Liver (tissue), 3 donors: ENCODE results near the gene MAPK1IP1L.
"Not testable (repeated sequence)": the region's sequence is repeated elsewhere in the genome, so short reads cannot be mapped to it uniquely, and the experiment has no call there.

Experiments
- FOXA1 ChIP-seq: IDR thresholded peaks from 2 replicates; pipeline ENCODE4 v1.6.1; 2016; ENCODE audit warnings: antibody characterized with exemption
- GABPA ChIP-seq, 2 donors: IDR thresholded peaks in 1 of 2; conservative IDR thresholded peaks in 1 of 2; 2 replicates each; pipeline ENCODE4 v1.6.1; 2016; ENCODE audit warnings: antibody characterized with exemption in 2 of 2, mild to moderate bottlenecking in 1 of 2, moderate library complexity in 1 of 2
- JUND ChIP-seq, 2 donors: IDR thresholded peaks; 2 replicates each; pipeline ENCODE4 v1.6.1; 2016; ENCODE audit warnings: antibody characterized with exemption in 2 of 2
- MAX ChIP-seq: IDR thresholded peaks from 2 replicates; pipeline ENCODE4 v1.6.1; 2016; ENCODE audit warnings: antibody characterized with exemption
- RXRA ChIP-seq, 2 donors: IDR thresholded peaks; 2 replicates each; pipeline ENCODE4 v1.6.1; 2017 to 2018; ENCODE audit warnings: antibody characterized with exemption in 2 of 2, mild to moderate bottlenecking in 1 of 2
- SP1 ChIP-seq: IDR thresholded peaks from 2 replicates; pipeline ENCODE4 v1.6.1; 2018; ENCODE audit warnings: antibody characterized with exemption, mild to moderate bottlenecking
- TAF1 ChIP-seq: conservative IDR thresholded peaks from 2 replicates; pipeline ENCODE4 v1.6.1; 2016; ENCODE audit warnings: antibody characterized with exemption, mild to moderate bottlenecking
- YY1 ChIP-seq: IDR thresholded peaks from 2 replicates; pipeline ENCODE4 v1.6.1; 2016; ENCODE audit warnings: antibody characterized with exemption, mild to moderate bottlenecking
- TF ChIP-seq, protein P1 (sequence below): fragments of 150-350 bp; IDR thresholded peaks from 2 replicates; pipeline ENCODE4 v1.5.1; 2017; ENCODE audit warnings: improper control_type of control experiment, low read depth, low read length; ENCODE audit not compliant: missing input control
- TF ChIP-seq, protein P2 (sequence below): IDR thresholded peaks from 2 replicates; pipeline ENCODE4 v1.6.1; 2016; ENCODE audit warnings: antibody characterized with exemption, mild to moderate bottlenecking
- donor health status: healthy.
- donor health status: healthy.

- TF ChIP-seq, protein P1, sequence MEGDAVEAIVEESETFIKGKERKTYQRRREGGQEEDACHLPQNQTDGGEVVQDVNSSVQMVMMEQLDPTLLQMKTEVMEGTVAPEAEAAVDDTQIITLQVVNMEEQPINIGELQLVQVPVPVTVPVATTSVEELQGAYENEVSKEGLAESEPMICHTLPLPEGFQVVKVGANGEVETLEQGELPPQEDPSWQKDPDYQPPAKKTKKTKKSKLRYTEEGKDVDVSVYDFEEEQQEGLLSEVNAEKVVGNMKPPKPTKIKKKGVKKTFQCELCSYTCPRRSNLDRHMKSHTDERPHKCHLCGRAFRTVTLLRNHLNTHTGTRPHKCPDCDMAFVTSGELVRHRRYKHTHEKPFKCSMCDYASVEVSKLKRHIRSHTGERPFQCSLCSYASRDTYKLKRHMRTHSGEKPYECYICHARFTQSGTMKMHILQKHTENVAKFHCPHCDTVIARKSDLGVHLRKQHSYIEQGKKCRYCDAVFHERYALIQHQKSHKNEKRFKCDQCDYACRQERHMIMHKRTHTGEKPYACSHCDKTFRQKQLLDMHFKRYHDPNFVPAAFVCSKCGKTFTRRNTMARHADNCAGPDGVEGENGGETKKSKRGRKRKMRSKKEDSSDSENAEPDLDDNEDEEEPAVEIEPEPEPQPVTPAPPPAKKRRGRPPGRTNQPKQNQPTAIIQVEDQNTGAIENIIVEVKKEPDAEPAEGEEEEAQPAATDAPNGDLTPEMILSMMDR: not testable (repeated sequence)
- not testable (repeated sequence) for TF ChIP-seq YY1; GABPA (IDR thresholded peaks at IDR 0.05 in 1 of 2, conservative IDR thresholded peaks at IDR 0.05 in 1 of 2); MAX; JUND (IDR thresholded peaks at IDR 0.05); RXRA (IDR thresholded peaks at IDR 0.05); SP1; TAF1; FOXA1
- TF ChIP-seq, protein P2, sequence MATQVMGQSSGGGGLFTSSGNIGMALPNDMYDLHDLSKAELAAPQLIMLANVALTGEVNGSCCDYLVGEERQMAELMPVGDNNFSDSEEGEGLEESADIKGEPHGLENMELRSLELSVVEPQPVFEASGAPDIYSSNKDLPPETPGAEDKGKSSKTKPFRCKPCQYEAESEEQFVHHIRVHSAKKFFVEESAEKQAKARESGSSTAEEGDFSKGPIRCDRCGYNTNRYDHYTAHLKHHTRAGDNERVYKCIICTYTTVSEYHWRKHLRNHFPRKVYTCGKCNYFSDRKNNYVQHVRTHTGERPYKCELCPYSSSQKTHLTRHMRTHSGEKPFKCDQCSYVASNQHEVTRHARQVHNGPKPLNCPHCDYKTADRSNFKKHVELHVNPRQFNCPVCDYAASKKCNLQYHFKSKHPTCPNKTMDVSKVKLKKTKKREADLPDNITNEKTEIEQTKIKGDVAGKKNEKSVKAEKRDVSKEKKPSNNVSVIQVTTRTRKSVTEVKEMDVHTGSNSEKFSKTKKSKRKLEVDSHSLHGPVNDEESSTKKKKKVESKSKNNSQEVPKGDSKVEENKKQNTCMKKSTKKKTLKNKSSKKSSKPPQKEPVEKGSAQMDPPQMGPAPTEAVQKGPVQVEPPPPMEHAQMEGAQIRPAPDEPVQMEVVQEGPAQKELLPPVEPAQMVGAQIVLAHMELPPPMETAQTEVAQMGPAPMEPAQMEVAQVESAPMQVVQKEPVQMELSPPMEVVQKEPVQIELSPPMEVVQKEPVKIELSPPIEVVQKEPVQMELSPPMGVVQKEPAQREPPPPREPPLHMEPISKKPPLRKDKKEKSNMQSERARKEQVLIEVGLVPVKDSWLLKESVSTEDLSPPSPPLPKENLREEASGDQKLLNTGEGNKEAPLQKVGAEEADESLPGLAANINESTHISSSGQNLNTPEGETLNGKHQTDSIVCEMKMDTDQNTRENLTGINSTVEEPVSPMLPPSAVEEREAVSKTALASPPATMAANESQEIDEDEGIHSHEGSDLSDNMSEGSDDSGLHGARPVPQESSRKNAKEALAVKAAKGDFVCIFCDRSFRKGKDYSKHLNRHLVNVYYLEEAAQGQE: not testable (repeated sequence)
Observed at GRCh38 chr14:55037995-55038394, 13.5 kb upstream of the MAPK1IP1L start.
